Measurements from ENCODE around the gene OR51B5. TPM values are rescaled to one million over a fixed set of nuclear protein-coding genes. Genes with fewer than 3 reads are reported as not detected.
"Not testable (repeated sequence)": the region's sequence is repeated elsewhere in the genome, so short reads cannot be mapped to it uniquely, and the experiment has no call there.

OR51B5 gene
- total RNA-seq, 1 donor from 2014 or later: not detected

DNA sequence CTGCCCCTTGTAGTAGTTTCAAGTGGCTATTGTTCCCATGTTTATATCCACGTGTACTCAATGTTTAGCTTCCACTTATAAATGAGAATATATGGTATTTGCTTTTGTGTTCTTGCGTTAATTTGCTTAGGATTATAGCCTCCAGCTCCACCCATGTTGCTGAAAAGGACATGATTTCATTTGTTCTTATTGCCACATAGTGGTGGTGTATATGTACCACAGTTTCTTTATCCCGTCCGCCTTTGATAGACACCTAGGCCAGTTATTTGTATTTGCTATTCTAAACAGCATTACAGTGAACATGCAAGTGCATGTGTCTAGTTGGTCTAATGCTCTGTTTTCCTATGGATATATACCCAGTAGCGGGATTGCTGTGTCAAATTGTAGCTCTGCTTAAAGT lies 26.0 kb downstream of the OR51B5 start:
- no peaks in the 10 kb centered on the region for H3K9me3 ChIP-seq
- ATAC-seq: no peak
- no peak overlapping the region for H3K4me3 ChIP-seq
- H3K36me3 ChIP-seq: no peaks in the 10 kb centered on the region
- intact Hi-C loops (cut with DNase I): no loop called here
- no peaks in the 10 kb centered on the region for H3K4me1 ChIP-seq
- H3K27me3 ChIP-seq: no peaks in the 10 kb centered on the region
- TF ChIP-seq, protein P1, sequence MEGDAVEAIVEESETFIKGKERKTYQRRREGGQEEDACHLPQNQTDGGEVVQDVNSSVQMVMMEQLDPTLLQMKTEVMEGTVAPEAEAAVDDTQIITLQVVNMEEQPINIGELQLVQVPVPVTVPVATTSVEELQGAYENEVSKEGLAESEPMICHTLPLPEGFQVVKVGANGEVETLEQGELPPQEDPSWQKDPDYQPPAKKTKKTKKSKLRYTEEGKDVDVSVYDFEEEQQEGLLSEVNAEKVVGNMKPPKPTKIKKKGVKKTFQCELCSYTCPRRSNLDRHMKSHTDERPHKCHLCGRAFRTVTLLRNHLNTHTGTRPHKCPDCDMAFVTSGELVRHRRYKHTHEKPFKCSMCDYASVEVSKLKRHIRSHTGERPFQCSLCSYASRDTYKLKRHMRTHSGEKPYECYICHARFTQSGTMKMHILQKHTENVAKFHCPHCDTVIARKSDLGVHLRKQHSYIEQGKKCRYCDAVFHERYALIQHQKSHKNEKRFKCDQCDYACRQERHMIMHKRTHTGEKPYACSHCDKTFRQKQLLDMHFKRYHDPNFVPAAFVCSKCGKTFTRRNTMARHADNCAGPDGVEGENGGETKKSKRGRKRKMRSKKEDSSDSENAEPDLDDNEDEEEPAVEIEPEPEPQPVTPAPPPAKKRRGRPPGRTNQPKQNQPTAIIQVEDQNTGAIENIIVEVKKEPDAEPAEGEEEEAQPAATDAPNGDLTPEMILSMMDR (IDR thresholded peaks at IDR 0.05): no peak
- DNase-seq: no peak
- H3K27ac ChIP-seq: no peak overlapping the region

DNA sequence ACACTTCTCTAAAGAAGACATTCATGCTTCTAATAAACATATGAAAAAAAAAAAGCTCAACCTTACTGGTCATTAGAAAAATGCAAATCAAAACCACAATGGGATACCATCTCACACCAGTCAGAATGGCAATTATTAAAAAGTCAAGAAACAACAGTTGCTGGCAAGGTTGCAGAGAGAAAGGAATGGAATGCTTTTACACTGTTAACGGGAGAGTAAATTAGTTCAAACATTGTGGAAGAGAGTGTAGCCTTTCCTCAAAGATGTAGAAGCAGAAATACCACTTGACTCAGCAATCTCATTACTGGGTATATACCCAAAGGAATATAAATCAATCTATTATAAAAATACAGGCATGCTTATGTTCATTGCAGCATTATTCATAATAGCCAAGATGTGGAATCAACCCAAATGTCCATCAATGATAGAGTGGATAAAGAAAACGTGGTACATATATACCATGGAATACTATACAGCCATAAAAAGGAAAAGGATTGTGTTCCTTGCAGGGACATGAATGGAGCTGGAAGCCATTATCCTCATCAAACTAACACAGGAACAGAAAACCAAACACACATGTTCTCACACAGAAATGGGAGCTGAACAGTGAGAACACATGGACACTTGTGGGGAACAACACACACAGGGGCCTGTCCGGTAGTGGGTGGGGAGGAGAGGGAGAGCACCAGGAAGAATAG lies 29.8 kb downstream of the OR51B5 start:
- ATAC-seq; H3K36me3 ChIP-seq; H3K27ac ChIP-seq; DNase-seq; H3K27me3 ChIP-seq; H3K4me1 ChIP-seq; H3K9me3 ChIP-seq; H3K4me3 ChIP-seq; intact Hi-C loops (cut with DNase I): not testable (repeated sequence)

DNA sequence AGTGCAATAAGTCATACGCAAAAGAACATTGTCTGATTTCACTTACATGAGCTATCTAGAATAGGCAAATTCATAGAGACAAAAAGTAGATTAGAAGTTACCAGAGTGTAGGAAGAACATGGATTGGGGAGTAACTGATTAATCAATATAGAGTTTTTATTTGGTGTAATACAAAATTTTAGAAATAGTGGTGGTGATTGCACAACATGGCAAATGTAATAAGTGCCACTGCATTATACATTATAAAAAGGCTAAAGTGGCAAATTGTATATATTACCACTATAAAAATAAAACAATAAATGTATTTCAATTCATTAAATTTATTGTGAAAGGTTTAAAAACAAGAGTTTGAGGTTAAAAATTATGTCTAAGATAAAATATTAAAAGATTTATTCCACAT lies 32.9 kb downstream of the OR51B5 start:
- no peak for ATAC-seq
- no peak overlapping the region for H3K27ac ChIP-seq
- intact Hi-C loops (cut with DNase I): no loop called here
- TF ChIP-seq, protein P1 (IDR thresholded peaks at IDR 0.05): no peak
- H3K9me3 ChIP-seq: no peaks in the 10 kb centered on the region
- H3K27me3 ChIP-seq: no peaks in the 10 kb centered on the region
- no peaks in the 10 kb centered on the region for H3K36me3 ChIP-seq
- H3K4me1 ChIP-seq: no peaks in the 10 kb centered on the region
- no peak for DNase-seq
- H3K4me3 ChIP-seq: no peak overlapping the region

DNA sequence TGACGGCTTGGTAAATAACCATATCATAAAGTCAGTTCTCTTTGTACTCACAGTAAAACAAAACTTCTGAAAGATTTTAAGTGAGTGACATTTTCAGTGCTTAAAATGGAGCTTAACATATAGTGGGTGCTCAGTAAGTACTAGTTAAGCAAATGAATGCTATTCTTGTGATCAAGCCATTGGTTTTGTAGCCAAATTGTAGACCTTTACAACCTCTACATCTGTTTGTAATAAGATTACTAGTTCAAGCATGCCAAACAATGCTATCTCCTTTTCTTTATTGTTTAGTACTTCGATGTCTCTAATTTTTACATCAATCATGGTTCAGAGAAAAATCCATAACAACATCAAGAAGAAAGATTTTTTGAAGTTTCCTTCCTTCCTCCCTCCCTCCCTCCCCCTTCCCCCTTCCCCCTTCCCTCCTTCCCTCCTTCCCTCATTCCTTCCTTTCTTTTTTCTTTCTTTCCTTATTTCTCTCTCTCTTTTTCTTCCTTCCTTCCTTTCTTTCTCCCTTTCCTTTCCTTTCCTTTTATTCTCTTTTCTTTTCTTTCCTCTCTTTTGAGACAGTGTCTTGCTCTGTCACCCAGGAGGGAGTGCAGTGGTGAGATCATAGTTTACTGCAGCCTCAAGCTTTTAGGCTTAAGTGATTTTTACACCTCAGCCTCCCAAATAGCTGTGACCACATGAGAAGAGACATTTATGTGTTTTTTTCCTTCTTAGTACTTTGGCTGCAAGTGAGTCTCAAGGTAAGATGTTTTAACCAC lies 35.9 kb downstream of the OR51B5 start:
- no peaks in the 10 kb centered on the region for H3K36me3 ChIP-seq
- intact Hi-C loops (cut with DNase I): no loop called here
- H3K27ac ChIP-seq: no peak overlapping the region
- TF ChIP-seq, protein P1 (IDR thresholded peaks at IDR 0.05): no peak
- no peaks in the 10 kb centered on the region for H3K27me3 ChIP-seq
- no peaks in the 10 kb centered on the region for H3K9me3 ChIP-seq
- no peaks in the 10 kb centered on the region for H3K4me1 ChIP-seq
- DNase-seq (no peak), ATAC-seq (no peak)
- H3K4me3 ChIP-seq: no peak overlapping the region

DNA sequence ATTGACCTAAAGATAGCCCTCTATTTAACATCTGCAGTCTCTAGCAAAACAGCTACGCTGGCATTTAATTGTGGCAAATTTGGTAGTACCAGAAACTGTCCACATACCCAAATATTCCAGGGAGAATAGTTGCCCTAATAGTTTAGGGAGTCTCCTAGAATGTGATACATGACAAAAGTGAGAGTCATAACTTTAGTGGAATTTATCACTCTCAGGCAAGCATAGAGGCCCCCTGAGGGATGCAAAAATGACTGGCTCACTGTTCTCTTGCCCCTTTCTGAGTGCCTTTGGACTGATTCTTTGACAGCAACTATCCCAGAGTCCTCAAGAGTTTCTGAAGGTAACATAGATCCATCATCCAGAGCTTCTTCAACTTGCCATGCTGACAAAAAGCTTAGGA lies 39.3 kb downstream of the OR51B5 start:
- no peaks in the 10 kb centered on the region for H3K4me1 ChIP-seq
- intact Hi-C loops (cut with DNase I): no loop called here

GRCh38 chr11:5303626-5304025 lies 39.7 kb downstream of the OR51B5 start:
- no peak for ATAC-seq
- no peaks in the 10 kb centered on the region for H3K36me3 ChIP-seq
- H3K4me3 ChIP-seq: no peak overlapping the region
- no peak for DNase-seq
- H3K27ac ChIP-seq: no peak overlapping the region
- H3K27me3 ChIP-seq: no peaks in the 10 kb centered on the region
- H3K9me3 ChIP-seq: no peaks in the 10 kb centered on the region
- H3K4me1 ChIP-seq: no peaks in the 10 kb centered on the region
- intact Hi-C loops (cut with DNase I): no loop called here
- TF ChIP-seq, protein P1 (IDR thresholded peaks at IDR 0.05): no peak

More for the DNA sequence above, 39.3 kb downstream of the OR51B5 start:
- H3K4me3 ChIP-seq: no peak overlapping the region
- H3K27ac ChIP-seq: no peak overlapping the region
- DNase-seq: no peak
- H3K9me3 ChIP-seq: no peaks in the 10 kb centered on the region
- ATAC-seq: no peak
- H3K36me3 ChIP-seq: no peaks in the 10 kb centered on the region
- TF ChIP-seq, protein P1 (IDR thresholded peaks at IDR 0.05): no peak
- no peaks in the 10 kb centered on the region for H3K27me3 ChIP-seq

Measured in upper lobe of right lung (tissue), 1 donor.